GM19372 (cell line): ENCODE data around the gene MLH3.

Experiments used
- ATAC-seq: cut with Tn5 transposase; IDR thresholded peaks from one replicate; pipeline ENCODE4 v1.9.1; 2021; ENCODE audit warnings: mild to moderate bottlenecking, low read depth, moderate library complexity; ENCODE audit not compliant: unreplicated experiment

The MLH3 gene

GRCh38 chr14:75050852-75051555 lies at the start of gene MLH3:
TSS of gene MLH3 (minus strand) at chr14:75051467. CDS start at chr14:75049655, 1,812 bp downstream.
- ATAC-seq, result peak; percentile 72

GRCh38 chr14:75098682-75099081 lies 47.4 kb upstream of the MLH3 start:
- no peak for ATAC-seq

GRCh38 chr14:75098212-75098611 lies 46.9 kb upstream of the MLH3 start:
- ATAC-seq, result no peak

GRCh38 chr14:75096959-75097358 lies 45.7 kb upstream of the MLH3 start:
- no peak for ATAC-seq

GRCh38 chr14:75095690-75096089 lies 44.4 kb upstream of the MLH3 start:
- ATAC-seq, result no peak

GRCh38 chr14:75094896-75095295 lies 43.6 kb upstream of the MLH3 start:
- ATAC-seq, result no peak

- ATAC-seq, result no peak
Measured at GRCh38 chr14:75092698-75093097, 41.4 kb upstream of the MLH3 start.

- ATAC-seq, result no peak
Measured at GRCh38 chr14:75091251-75091650, 40.0 kb upstream of the MLH3 start.

GRCh38 chr14:75090353-75090752 lies 39.1 kb upstream of the MLH3 start:
- ATAC-seq, result no peak

- ATAC-seq, result no peak
Measured at GRCh38 chr14:75088566-75089373, 37.5 kb upstream of the MLH3 start.

GRCh38 chr14:75088153-75088552 lies 36.9 kb upstream of the MLH3 start:
- ATAC-seq, result no peak

- no peak for ATAC-seq
Measured at GRCh38 chr14:75084513-75084912, 33.2 kb upstream of the MLH3 start.

- ATAC-seq, result no peak
Measured at GRCh38 chr14:75083271-75083670, 32.0 kb upstream of the MLH3 start.

- no peak for ATAC-seq
Measured at GRCh38 chr14:75081660-75082229, 30.5 kb upstream of the MLH3 start.

GRCh38 chr14:75079521-75079920 lies 28.3 kb upstream of the MLH3 start:
- no peak for ATAC-seq

- no peak for ATAC-seq
Measured at GRCh38 chr14:75077794-75078193, 26.5 kb upstream of the MLH3 start.

- ATAC-seq, result no peak
Measured at GRCh38 chr14:75070383-75070782, 19.1 kb upstream of the MLH3 start.

GRCh38 chr14:75069811-75070145 lies 18.5 kb upstream of the MLH3 start:
- no peak for ATAC-seq

GRCh38 chr14:75069121-75069810 lies 18.0 kb upstream of the MLH3 start, which contains the start of gene ZC2HC1C:
TSS of gene ZC2HC1C (plus strand) at chr14:75069641. CDS start at chr14:75070574, 933 bp downstream.
- ATAC-seq, result peak; percentile 73

GRCh38 chr14:75068294-75069120 lies 17.2 kb upstream of the MLH3 start:
- ATAC-seq, result no peak
